Measurements from ENCODE around the gene UIMC1.
A peak's percentile ranks its signal among the peaks of the same experiment; 100 is the strongest.

Gene UIMC1

DNA sequence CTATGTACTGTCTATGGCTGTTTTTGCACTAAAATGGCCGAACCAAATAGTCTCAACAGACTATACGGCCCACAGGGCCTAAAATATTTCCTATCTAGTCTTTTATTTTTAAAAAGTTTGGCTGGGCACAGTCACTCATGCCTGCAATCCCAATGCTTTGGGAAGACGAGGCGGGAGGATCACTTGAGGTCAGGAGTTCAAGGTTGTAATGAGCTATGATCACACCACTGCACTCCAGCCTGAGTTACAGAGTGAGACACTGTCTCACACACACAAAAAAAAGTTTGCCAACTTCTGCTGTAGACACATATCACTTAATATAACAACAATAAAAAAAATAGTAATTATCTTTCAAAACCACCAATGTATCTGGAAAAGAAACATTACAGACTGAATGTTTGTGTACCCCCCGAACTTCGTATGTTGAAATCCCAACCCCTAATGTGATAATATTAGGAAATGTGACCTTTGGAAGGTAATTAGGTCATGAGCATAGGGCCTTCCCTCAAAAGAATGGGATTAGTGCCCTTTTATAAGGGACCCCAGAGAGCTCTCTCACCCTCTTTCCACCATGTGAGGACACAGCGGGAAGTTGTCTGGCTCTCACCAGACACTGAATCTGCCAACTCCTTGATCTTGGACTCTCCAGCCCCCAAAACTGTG, 53.9 kb downstream of the UIMC1 start:
- Histone ChIP-seq H3K27me3 (ENCODE audit: control insufficient read depth, insufficient read depth, low read length) (no peaks in the 10 kb centered on the region), H3K4me1 (ENCODE audit: control insufficient read depth, low read depth, low read length) (peaks cover 3% of the 10 kb centered on the region), H3K9me3 (ENCODE audit: control insufficient read depth, low read depth, low read length) (no peaks in the 10 kb centered on the region), H3K4me3 (ENCODE audit: low read length) (no peak overlapping the region), H3K9ac (ENCODE audit: low read length) (no peak overlapping the region), H3K36me3 (ENCODE audit: control insufficient read depth, low read depth, low read length) (peaks cover 49% of the 10 kb centered on the region), H3K27ac (ENCODE audit: low read length) (no peak overlapping the region)

DNA sequence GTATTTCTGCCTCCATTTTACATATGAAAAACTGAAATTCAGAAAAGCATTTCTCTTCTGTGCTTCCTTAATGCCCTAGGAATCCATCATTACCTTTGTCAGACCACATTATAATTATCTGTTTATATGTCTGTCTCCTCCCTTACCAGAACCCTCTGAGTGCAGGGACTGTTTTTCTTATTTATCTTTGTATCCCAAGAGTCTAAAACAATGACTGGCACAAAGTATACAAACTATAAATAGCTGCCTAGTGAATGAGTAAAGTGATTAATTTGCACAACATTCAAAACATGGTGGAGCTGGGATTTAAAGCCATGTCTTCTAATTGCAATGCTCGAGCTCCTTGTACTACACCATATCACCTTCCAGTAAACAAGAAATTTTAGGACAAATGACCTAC, 58.1 kb downstream of the UIMC1 start:
- Histone ChIP-seq H3K4me3 (ENCODE audit: low read length) (no peak overlapping the region), H3K27ac (ENCODE audit: low read length) (no peak overlapping the region), H3K36me3 (ENCODE audit: control insufficient read depth, low read depth, low read length) (peaks cover 20% of the 10 kb centered on the region), H3K4me1 (ENCODE audit: control insufficient read depth, low read depth, low read length) (peaks cover 26% of the 10 kb centered on the region), H3K9me3 (ENCODE audit: control insufficient read depth, low read depth, low read length) (no peaks in the 10 kb centered on the region), H3K27me3 (ENCODE audit: control insufficient read depth, insufficient read depth, low read length) (no peaks in the 10 kb centered on the region), H3K9ac (ENCODE audit: low read length) (no peak overlapping the region)

- Histone ChIP-seq H3K9me3 (ENCODE audit: control insufficient read depth, low read depth, low read length) (no peaks in the 10 kb centered on the region), H3K4me3 (ENCODE audit: low read length) (no peak overlapping the region), H3K27me3 (ENCODE audit: control insufficient read depth, insufficient read depth, low read length) (no peaks in the 10 kb centered on the region), H3K4me1 (ENCODE audit: control insufficient read depth, low read depth, low read length) (peaks cover 33% of the 10 kb centered on the region), H3K27ac (ENCODE audit: low read length) (no peak overlapping the region), H3K9ac (ENCODE audit: low read length) (no peak overlapping the region), H3K36me3 (ENCODE audit: control insufficient read depth, low read depth, low read length) (peaks cover 17% of the 10 kb centered on the region)
Measured at GRCh38 chr5:176947847-176948246, 58.7 kb downstream of the UIMC1 start.

GRCh38 chr5:176944268-176944667, 62.3 kb downstream of the UIMC1 start:
- no peaks in the 10 kb centered on the region for H3K9me3 ChIP-seq (ENCODE audit: control insufficient read depth, low read depth, low read length)
- no peaks in the 10 kb centered on the region for H3K27me3 ChIP-seq (ENCODE audit: control insufficient read depth, insufficient read depth, low read length)
- peaks cover 34% of the 10 kb centered on the region for H3K4me1 ChIP-seq (ENCODE audit: control insufficient read depth, low read depth, low read length)
- peak overlapping the region; percentile 33 for H3K4me3 ChIP-seq (ENCODE audit: low read length)
- H3K36me3 ChIP-seq (ENCODE audit: control insufficient read depth, low read depth, low read length): peaks cover 16% of the 10 kb centered on the region
- H3K27ac ChIP-seq (ENCODE audit: low read length): peak overlapping the region; percentile 36
- no peak overlapping the region for H3K9ac ChIP-seq (ENCODE audit: low read length)

DNA sequence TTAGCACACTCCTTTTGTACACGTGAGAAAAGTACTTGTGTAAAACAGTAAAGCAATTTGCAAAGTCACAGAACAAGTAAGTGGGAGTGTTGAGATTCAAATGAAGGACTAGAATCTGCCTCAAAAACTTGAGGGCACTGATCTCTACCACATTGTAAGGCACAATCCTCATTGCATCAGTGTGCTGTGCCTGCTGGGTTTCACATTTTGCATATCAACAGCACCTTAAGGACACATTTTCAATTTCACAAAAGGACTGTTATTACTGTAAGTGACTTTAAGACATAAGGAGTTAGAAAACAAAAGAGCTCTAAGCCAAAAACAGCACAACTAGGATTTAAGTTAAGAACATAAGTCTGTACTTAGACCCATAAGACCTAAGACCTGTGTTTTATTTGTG, 62.8 kb downstream of the UIMC1 start:
- no peaks in the 10 kb centered on the region for H3K27me3 ChIP-seq (ENCODE audit: control insufficient read depth, insufficient read depth, low read length)
- peaks cover 14% of the 10 kb centered on the region for H3K36me3 ChIP-seq (ENCODE audit: control insufficient read depth, low read depth, low read length)
- H3K4me1 ChIP-seq (ENCODE audit: control insufficient read depth, low read depth, low read length): peaks cover 34% of the 10 kb centered on the region
- peak overlapping the region; percentile 36 for H3K27ac ChIP-seq (ENCODE audit: low read length)
- peak overlapping the region; percentile 33 for H3K4me3 ChIP-seq (ENCODE audit: low read length)
- no peaks in the 10 kb centered on the region for H3K9me3 ChIP-seq (ENCODE audit: control insufficient read depth, low read depth, low read length)
- H3K9ac ChIP-seq (ENCODE audit: low read length): no peak overlapping the region

DNA sequence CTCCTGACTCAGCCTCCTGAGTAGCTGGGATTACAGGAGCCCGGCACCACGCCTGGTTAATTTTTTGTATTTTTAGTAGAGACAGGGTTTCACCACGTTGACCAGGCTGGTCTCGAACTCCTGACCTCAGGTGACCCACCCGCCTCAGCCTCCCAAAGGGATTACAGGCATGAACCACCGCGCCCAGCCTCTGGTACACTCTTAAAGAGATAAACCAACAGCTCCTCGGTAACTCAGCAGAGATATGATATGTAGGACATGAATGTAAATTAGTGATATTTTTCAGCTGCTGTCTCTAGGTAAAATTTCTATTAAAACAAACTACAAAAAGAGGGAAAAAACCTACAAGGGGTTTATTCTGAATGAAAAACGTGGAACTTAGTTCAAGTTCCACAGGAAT, 64.6 kb downstream of the UIMC1 start:
- Histone ChIP-seq H3K4me3 (ENCODE audit: low read length) (no peak overlapping the region), H3K36me3 (ENCODE audit: control insufficient read depth, low read depth, low read length) (peaks cover 11% of the 10 kb centered on the region), H3K9me3 (ENCODE audit: control insufficient read depth, low read depth, low read length) (no peaks in the 10 kb centered on the region), H3K4me1 (ENCODE audit: control insufficient read depth, low read depth, low read length) (peaks cover 31% of the 10 kb centered on the region), H3K27ac (ENCODE audit: low read length) (no peak overlapping the region), H3K27me3 (ENCODE audit: control insufficient read depth, insufficient read depth, low read length) (no peaks in the 10 kb centered on the region), H3K9ac (ENCODE audit: low read length) (no peak overlapping the region)

DNA sequence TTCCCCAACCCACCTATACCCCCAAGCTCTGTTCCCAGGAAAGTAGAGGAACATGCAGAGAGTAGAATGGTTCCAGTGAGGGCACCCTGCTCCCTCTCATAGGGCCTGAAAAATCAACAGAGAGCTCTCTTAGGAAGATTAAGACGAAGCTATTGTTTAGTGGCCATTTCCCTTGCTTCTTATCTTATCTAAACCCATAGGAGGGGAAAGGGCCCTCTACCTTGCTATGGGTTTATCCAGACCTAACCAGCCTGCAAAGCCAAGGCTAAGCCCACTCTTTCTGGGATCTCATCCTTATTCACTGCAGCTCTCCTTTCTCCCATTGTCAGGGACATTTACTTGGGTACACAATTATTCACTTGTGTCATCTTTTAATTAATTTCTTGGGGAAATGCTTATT, 68.1 kb downstream of the UIMC1 start:
- Histone ChIP-seq H3K4me1 (ENCODE audit: control insufficient read depth, low read depth, low read length) (peaks cover 8% of the 10 kb centered on the region), H3K36me3 (ENCODE audit: control insufficient read depth, low read depth, low read length) (peaks cover 11% of the 10 kb centered on the region), H3K9me3 (ENCODE audit: control insufficient read depth, low read depth, low read length) (no peaks in the 10 kb centered on the region), H3K27me3 (ENCODE audit: control insufficient read depth, insufficient read depth, low read length) (no peaks in the 10 kb centered on the region), H3K4me3 (ENCODE audit: low read length) (no peak overlapping the region), H3K9ac (ENCODE audit: low read length) (no peak overlapping the region), H3K27ac (ENCODE audit: low read length) (no peak overlapping the region)

DNA sequence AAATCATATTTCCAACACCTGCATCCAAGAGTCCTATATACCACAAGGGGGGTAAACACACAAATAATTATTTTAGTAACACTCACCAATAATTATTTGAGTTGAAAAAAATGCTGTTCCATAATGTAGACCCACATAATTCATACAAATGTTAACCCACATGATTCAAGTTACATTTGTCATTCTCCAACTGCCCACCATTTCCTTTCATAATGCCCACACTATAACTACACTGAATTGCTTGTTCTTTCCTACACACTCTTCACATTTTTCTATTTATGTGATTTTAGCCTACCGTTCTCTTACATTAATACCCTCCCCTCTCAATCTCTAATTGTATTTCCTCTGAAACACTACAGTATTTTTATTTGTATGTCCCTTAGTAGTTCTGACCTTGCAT, 71.6 kb downstream of the UIMC1 start:
- H3K4me3 ChIP-seq (ENCODE audit: low read length): no peak overlapping the region
- no peak overlapping the region for H3K27ac ChIP-seq (ENCODE audit: low read length)
- no peaks in the 10 kb centered on the region for H3K27me3 ChIP-seq (ENCODE audit: control insufficient read depth, insufficient read depth, low read length)
- no peaks in the 10 kb centered on the region for H3K4me1 ChIP-seq (ENCODE audit: control insufficient read depth, low read depth, low read length)
- H3K36me3 ChIP-seq (ENCODE audit: control insufficient read depth, low read depth, low read length): peaks cover 17% of the 10 kb centered on the region
- no peak overlapping the region for H3K9ac ChIP-seq (ENCODE audit: low read length)
- no peaks in the 10 kb centered on the region for H3K9me3 ChIP-seq (ENCODE audit: control insufficient read depth, low read depth, low read length)

GRCh38 chr5:176934309-176934930, 72.2 kb downstream of the UIMC1 start:
- Histone ChIP-seq H3K27me3 (ENCODE audit: control insufficient read depth, insufficient read depth, low read length) (no peaks in the 10 kb centered on the region), H3K4me1 (ENCODE audit: control insufficient read depth, low read depth, low read length) (no peaks in the 10 kb centered on the region), H3K9ac (ENCODE audit: low read length) (no peak overlapping the region), H3K27ac (ENCODE audit: low read length) (no peak overlapping the region), H3K4me3 (ENCODE audit: low read length) (no peak overlapping the region), H3K9me3 (ENCODE audit: control insufficient read depth, low read depth, low read length) (no peaks in the 10 kb centered on the region), H3K36me3 (ENCODE audit: control insufficient read depth, low read depth, low read length) (peaks cover 13% of the 10 kb centered on the region)

DNA sequence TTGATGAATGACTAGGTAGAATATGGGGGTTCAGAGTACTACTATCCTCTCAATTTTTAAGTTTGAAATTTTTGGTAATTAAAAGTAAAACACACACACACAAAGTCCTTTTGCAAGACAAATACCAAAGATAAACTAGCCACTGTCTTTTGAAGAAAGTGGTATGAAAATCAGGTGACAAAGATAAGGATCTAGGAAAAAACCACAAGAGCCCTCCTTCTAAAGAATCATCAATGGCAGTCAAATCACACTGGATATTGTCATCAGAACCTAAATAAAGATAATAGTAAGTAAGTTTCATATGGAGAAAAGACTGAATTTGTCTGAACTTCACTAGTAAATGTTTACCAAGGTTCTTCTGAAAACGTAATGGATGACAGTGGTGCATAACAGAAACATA, 76.9 kb downstream of the UIMC1 start:
- H3K27ac ChIP-seq (ENCODE audit: low read length): no peak overlapping the region
- H3K36me3 ChIP-seq (ENCODE audit: control insufficient read depth, low read depth, low read length): peaks cover 13% of the 10 kb centered on the region
- no peaks in the 10 kb centered on the region for H3K9me3 ChIP-seq (ENCODE audit: control insufficient read depth, low read depth, low read length)
- H3K4me1 ChIP-seq (ENCODE audit: control insufficient read depth, low read depth, low read length): no peaks in the 10 kb centered on the region
- no peaks in the 10 kb centered on the region for H3K27me3 ChIP-seq (ENCODE audit: control insufficient read depth, insufficient read depth, low read length)
- no peak overlapping the region for H3K9ac ChIP-seq (ENCODE audit: low read length)
- no peak overlapping the region for H3K4me3 ChIP-seq (ENCODE audit: low read length)

GRCh38 chr5:176927562-176927961, 79.0 kb downstream of the UIMC1 start:
- Histone ChIP-seq H3K4me3 (ENCODE audit: low read length) (no peak overlapping the region), H3K27ac (ENCODE audit: low read length) (no peak overlapping the region), H3K27me3 (ENCODE audit: control insufficient read depth, insufficient read depth, low read length) (no peaks in the 10 kb centered on the region), H3K9ac (ENCODE audit: low read length) (no peak overlapping the region), H3K36me3 (ENCODE audit: control insufficient read depth, low read depth, low read length) (peaks cover 10% of the 10 kb centered on the region), H3K4me1 (ENCODE audit: control insufficient read depth, low read depth, low read length) (no peaks in the 10 kb centered on the region), H3K9me3 (ENCODE audit: control insufficient read depth, low read depth, low read length) (no peaks in the 10 kb centered on the region)

- Histone ChIP-seq H3K27ac (ENCODE audit: low read length) (no peak overlapping the region), H3K4me1 (ENCODE audit: control insufficient read depth, low read depth, low read length) (no peaks in the 10 kb centered on the region), H3K9me3 (ENCODE audit: control insufficient read depth, low read depth, low read length) (no peaks in the 10 kb centered on the region), H3K4me3 (ENCODE audit: low read length) (no peak overlapping the region), H3K36me3 (ENCODE audit: control insufficient read depth, low read depth, low read length) (peaks cover 5% of the 10 kb centered on the region), H3K27me3 (ENCODE audit: control insufficient read depth, insufficient read depth, low read length) (no peaks in the 10 kb centered on the region), H3K9ac (ENCODE audit: low read length) (no peak overlapping the region)
Measured at GRCh38 chr5:176922817-176923216, 83.8 kb downstream of the UIMC1 start.
